GM23248 (cell line): Measurements from ENCODE around the gene NAA11. TPM values are rescaled to one million over a fixed set of nuclear protein-coding genes. Genes with fewer than 3 reads are reported as not detected.

ENCODE experiments used
- DNase-seq: peaks from one replicate; pipeline ENCODE4 v3.0.0-alpha.2; 2015
- H2AFZ ChIP-seq: fragments of 200-600 bp; sonication (generic); 2 replicates; pipeline ENCODE4 v1.6.1; 2016; ENCODE audit warnings: antibody characterized with exemption
- H3F3A ChIP-seq: fragments of 200-600 bp; sonication (generic); 2 replicates; pipeline ENCODE4 v1.6.1; 2016; ENCODE audit warnings: mild to moderate bottlenecking, antibody characterized with exemption, mixed run types; ENCODE audit not compliant: insufficient read depth
- H3K27ac ChIP-seq: fragments of 200-600 bp; sonication (generic); 2 replicates; pipeline ENCODE4 v1.5.1; 2016; ENCODE audit warnings: mild to moderate bottlenecking
- H3K27me3 ChIP-seq: fragments of 200-600 bp; sonication (generic); replicated peaks from 2 replicates; pipeline ENCODE4 v1.6.1; 2016; ENCODE audit warnings: mild to moderate bottlenecking; ENCODE audit not compliant: insufficient read depth
- H3K36me3 ChIP-seq: fragments of 200-600 bp; sonication (generic); 2 replicates; pipeline ENCODE4 v1.6.1; 2016; ENCODE audit warnings: low read depth, mild to moderate bottlenecking
- H3K4me1 ChIP-seq: fragments of 200-600 bp; sonication (generic); 2 replicates; pipeline ENCODE4 v1.6.1; 2016; ENCODE audit warnings: mild to moderate bottlenecking; ENCODE audit not compliant: insufficient read depth
- H3K4me2 ChIP-seq: fragments of 200-600 bp; sonication (generic); one replicate; pipeline ENCODE4 v1.6.1; 2016; ENCODE audit warnings: mild to moderate bottlenecking; ENCODE audit not compliant: unreplicated experiment
- H3K4me3 ChIP-seq: fragments of 200-600 bp; sonication (generic); 2 replicates; pipeline ENCODE4 v1.5.1; 2016; ENCODE audit warnings: mild to moderate bottlenecking
- H3K79me2 ChIP-seq: fragments of 200-600 bp; sonication (generic); 2 replicates; pipeline ENCODE4 v1.6.1; 2016; ENCODE audit warnings: mild to moderate bottlenecking; ENCODE audit not compliant: insufficient read depth
- H3K9ac ChIP-seq: fragments of 200-600 bp; sonication (generic); 2 replicates; pipeline ENCODE4 v1.6.1; 2016; ENCODE audit warnings: mild to moderate bottlenecking
- H3K9me2 ChIP-seq: fragments of 200-600 bp; sonication (generic); 2 replicates; pipeline ENCODE4 v1.6.1; 2016; ENCODE audit warnings: mixed run types, mild to moderate bottlenecking, moderate library complexity; ENCODE audit not compliant: insufficient read depth
- H3K9me3 ChIP-seq: fragments of 200-600 bp; sonication (generic); one replicate; pipeline ENCODE4 v1.6.1; 2017; ENCODE audit warnings: low read depth
- H4K20me1 ChIP-seq: fragments of 200-600 bp; sonication (generic); 2 replicates; pipeline ENCODE4 v1.6.0; 2016; ENCODE audit not compliant: insufficient read depth
- EZH2 ChIP-seq: fragments of 200-600 bp; sonication (generic); IDR thresholded peaks from 2 replicates; pipeline ENCODE4 v1.6.1; 2018; ENCODE audit warnings: antibody characterized with exemption, mild to moderate bottlenecking; ENCODE audit not compliant: insufficient read depth, poor library complexity, severe bottlenecking
- EZH2phosphoT487 ChIP-seq: fragments of 200-600 bp; sonication (generic); IDR thresholded peaks from 2 replicates; pipeline ENCODE4 v1.6.1; 2018; ENCODE audit warnings: antibody characterized with exemption, moderate library complexity, mild to moderate bottlenecking, low read depth; ENCODE audit not compliant: insufficient read depth
- WGBS, 2 experiments: methylation state at CpG; one replicate each; pipeline ENCODE4 v1.1.6; 2015 to 2017; ENCODE audit warnings: low lambda C conversion rate in 2 of 2, low coverage in 1 of 2; ENCODE audit errors: missing lambda C conversion rate in 2 of 2; 5-methylcytosine and 5-hydroxymethylcytosine counted together
- in situ Hi-C: fragments of 300-500 bp; cut with MboI; formaldehyde crosslinking; loops from 2 replicates; pipeline ENCODE4 v1.15.0; 2020
- polyA plus RNA-seq: library from polyadenylated mRNA; unstranded; fragments of >200 nt; fragmentation: Nextera tagmentation; extraction: Ambion mirVana; gene quantifications from 2 replicates; pipeline ENCODE4 v1.2.1, GENCODE V29; 2016
- total RNA-seq: library from RNA; depleted of rRNA; stranded (reverse); fragments of >200 nt; shearing (Covaris generic); gene quantifications from 2 replicates; pipeline ENCODE4 v1.2.3, GENCODE V29; 2014

Gene NAA11
- total and polyA plus RNA-seq, 2 experiments from 2014 or later = not detected

GRCh38 chr4:79325436-79325835 lies 425 bp downstream of the NAA11 start:
- no peaks in the 10 kb centered on the region for H3K9me2 ChIP-seq
- in situ Hi-C loops = no loop called here

GRCh38 chr4:79319975-79320374 lies 5.9 kb downstream of the NAA11 start:
- Histone ChIP-seq H3K4me3 (no peak overlapping the region), H3F3A (no peaks in the 10 kb centered on the region), H3K4me1 (no peaks in the 10 kb centered on the region), H3K9me3 (no peaks in the 10 kb centered on the region), H3K27ac (no peak overlapping the region), H3K4me2 (no peak overlapping the region), H2AFZ (no peak overlapping the region), H3K79me2 (no peaks in the 10 kb centered on the region), H3K9me2 (no peaks in the 10 kb centered on the region), H3K36me3 (no peaks in the 10 kb centered on the region), H3K9ac (no peak overlapping the region), H4K20me1 (no peaks in the 10 kb centered on the region), H3K27me3 (no peaks in the 10 kb centered on the region)
- no peak for DNase-seq
- WGBS, 2 experiments = 61 to 64% methylated on average over 4 of the region's 4 CpGs
- in situ Hi-C loops = no loop called here
- TF ChIP-seq EZH2 = no peak
- no peak for TF ChIP-seq EZH2phosphoT487

More at GRCh38 chr4:79325436-79325835, 425 bp downstream of the NAA11 start:
- DNase-seq = no peak
- Histone ChIP-seq H4K20me1 (no peaks in the 10 kb centered on the region), H3K27ac (no peak overlapping the region), H3K36me3 (no peaks in the 10 kb centered on the region), H3K4me3 (no peak overlapping the region), H3K4me1 (no peaks in the 10 kb centered on the region), H3F3A (no peaks in the 10 kb centered on the region), H3K9me3 (no peaks in the 10 kb centered on the region), H2AFZ (no peak overlapping the region), H3K27me3 (no peaks in the 10 kb centered on the region), H3K79me2 (no peaks in the 10 kb centered on the region), H3K9ac (no peak overlapping the region), H3K4me2 (no peak overlapping the region)
- WGBS, 2 experiments = 75 to 76% methylated on average over 12 of the region's 12 CpGs
- TF ChIP-seq EZH2 (no peak), EZH2phosphoT487 (no peak)

GRCh38 chr4:79317711-79318110 lies 8.2 kb downstream of the NAA11 start:
- no peak overlapping the region for H2AFZ ChIP-seq
- H3K4me2 ChIP-seq = no peak overlapping the region
- H3K9me2 ChIP-seq = no peaks in the 10 kb centered on the region
- H3K27me3 ChIP-seq = no peaks in the 10 kb centered on the region
- H3F3A ChIP-seq = no peaks in the 10 kb centered on the region
- no peak overlapping the region for H3K27ac ChIP-seq
- H4K20me1 ChIP-seq = no peaks in the 10 kb centered on the region
- H3K4me3 ChIP-seq = no peak overlapping the region
- in situ Hi-C loops = no loop called here
- H3K9me3 ChIP-seq = no peaks in the 10 kb centered on the region
- no peak for DNase-seq
- H3K79me2 ChIP-seq = no peaks in the 10 kb centered on the region
- H3K9ac ChIP-seq = no peak overlapping the region
- no peaks in the 10 kb centered on the region for H3K36me3 ChIP-seq
- TF ChIP-seq EZH2phosphoT487 (no peak), EZH2 (no peak)
- no peaks in the 10 kb centered on the region for H3K4me1 ChIP-seq

GRCh38 chr4:79315891-79316290 lies 10.0 kb downstream of the NAA11 start:
- Histone ChIP-seq H3K36me3 (no peaks in the 10 kb centered on the region), H3K4me1 (no peaks in the 10 kb centered on the region), H3K9me2 (no peaks in the 10 kb centered on the region), H3K4me3 (no peak overlapping the region), H3K79me2 (no peaks in the 10 kb centered on the region), H2AFZ (no peak overlapping the region), H3K27ac (no peak overlapping the region), H3K9ac (no peak overlapping the region), H3K9me3 (no peaks in the 10 kb centered on the region), H3F3A (no peaks in the 10 kb centered on the region), H3K27me3 (no peaks in the 10 kb centered on the region), H4K20me1 (no peaks in the 10 kb centered on the region), H3K4me2 (no peak overlapping the region)
- no peak for TF ChIP-seq EZH2
- no peak for TF ChIP-seq EZH2phosphoT487
- no peak for DNase-seq
- in situ Hi-C loops = no loop called here
- WGBS, 2 experiments = 17 to 24% methylated on average over 2 of the region's 2 CpGs

DNA sequence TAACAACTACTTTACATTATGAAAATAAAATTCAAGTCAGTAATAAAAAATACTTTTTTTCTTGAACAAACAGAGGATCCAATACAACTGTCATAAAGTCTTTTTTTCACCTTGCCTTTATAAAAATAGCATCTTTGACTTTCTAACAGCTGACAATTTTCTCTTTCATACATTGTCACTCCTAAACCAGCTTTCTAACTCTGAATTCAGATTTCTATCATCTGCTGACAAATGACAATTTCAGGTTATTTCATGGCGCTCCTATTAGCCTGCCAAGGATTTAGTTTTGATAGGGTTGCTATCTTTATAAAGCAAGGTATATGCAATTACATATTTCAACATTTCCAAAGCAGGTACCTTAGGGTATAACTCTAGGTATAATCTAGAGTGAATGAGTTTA lies 14.6 kb downstream of the NAA11 start:
- WGBS, 2 experiments = 58 to 64% methylated on average over 1 of the region's 1 CpG
- no peak overlapping the region for H3K4me3 ChIP-seq
- no peaks in the 10 kb centered on the region for H4K20me1 ChIP-seq
- no peak for DNase-seq
- no peak overlapping the region for H3K4me2 ChIP-seq
- H3F3A ChIP-seq = no peaks in the 10 kb centered on the region
- H3K9me3 ChIP-seq = no peaks in the 10 kb centered on the region
- TF ChIP-seq EZH2phosphoT487 (no peak), EZH2 (no peak)
- H3K27me3 ChIP-seq = no peaks in the 10 kb centered on the region
- no peaks in the 10 kb centered on the region for H3K36me3 ChIP-seq
- in situ Hi-C loops = no loop called here
- no peaks in the 10 kb centered on the region for H3K4me1 ChIP-seq
- H3K9me2 ChIP-seq = no peaks in the 10 kb centered on the region
- H3K79me2 ChIP-seq = no peaks in the 10 kb centered on the region
- H3K27ac ChIP-seq = no peak overlapping the region
- H3K9ac ChIP-seq = no peak overlapping the region
- no peak overlapping the region for H2AFZ ChIP-seq
